HepG2 (cell line): Measurements from ENCODE around the gene CACNG7. TPM values are rescaled to one million over a fixed set of nuclear protein-coding genes. Genes with fewer than 3 reads are reported as not detected.

Source experiments
- AGO2 ChIP-seq: fragments of 200-400 bp; formaldehyde crosslinking; optimal IDR thresholded peaks from 2 replicates; pipeline ENCODE3; 2017; ENCODE audit warnings: mild to moderate bottlenecking, low read depth, low read length, moderate library complexity
- FUBP1 ChIP-seq: sonication (generic); formaldehyde crosslinking; IDR thresholded peaks from 2 replicates; pipeline ENCODE4 v1.5.1; 2020; ENCODE audit warnings: missing genetic modification reagents, mild to moderate bottlenecking, borderline replicate concordance
- KIAA2018 ChIP-seq: sonication (generic); formaldehyde crosslinking; IDR thresholded peaks from 2 replicates; pipeline ENCODE4 v1.5.0; 2020; ENCODE audit warnings: mild to moderate bottlenecking, missing genetic modification reagents, borderline replicate concordance
- ZNF30 ChIP-seq: sonication (generic); formaldehyde crosslinking; IDR thresholded peaks from 2 replicates; pipeline ENCODE4 v1.5.0; 2020; ENCODE audit warnings: mild to moderate bottlenecking, missing genetic modification reagents
- ZNF407 ChIP-seq: sonication (generic); formaldehyde crosslinking; IDR thresholded peaks from one replicate; pipeline ENCODE4 v1.5.1; 2020; ENCODE audit warnings: mild to moderate bottlenecking, missing genetic modification reagents; ENCODE audit errors: not compliant biosample characterization
- polyA plus RNA-seq, 8 experiments: library from polyadenylated mRNA; depleted of rRNA in 3 of 8; stranded (reverse) in 7 of 8; unstranded in 1 of 8; fragments of >200 nt; fragmentation: Illumina TruSeq in 4 of 8; extraction: Trizol in 4 of 8; gene quantifications; 2 replicates each; pipeline versions ENCODE4 v1.2.1 to v1.2.3, GENCODE V29; 2011 to 2016; ENCODE audit warnings: low read depth in 4 of 8, missing spikeins in 1 of 8, mixed read lengths in 1 of 8; ENCODE audit not compliant: insufficient read depth in 1 of 8
- total RNA-seq, 5 experiments: library from RNA; depleted of rRNA; stranded (reverse); fragments of >200 nt; fragmentation: Illumina TruSeq; extraction: Trizol; gene quantifications; 2 replicates each; pipeline ENCODE4 v1.2.3, GENCODE V29; 2016; ENCODE audit warnings: low read depth in 1 of 5
- TF ChIP-seq, protein P1 (sequence below): sonication (generic); formaldehyde crosslinking; IDR thresholded peaks from 2 replicates; pipeline ENCODE4 v1.5.1; 2020; ENCODE audit warnings: mild to moderate bottlenecking, missing genetic modification reagents, borderline replicate concordance

The CACNG7 gene
- total and polyA plus RNA-seq, 2 of the 13 experiments (the other 11 are each of a cell fraction or from before 2014, with no cell fraction given) = not detected

DNA sequence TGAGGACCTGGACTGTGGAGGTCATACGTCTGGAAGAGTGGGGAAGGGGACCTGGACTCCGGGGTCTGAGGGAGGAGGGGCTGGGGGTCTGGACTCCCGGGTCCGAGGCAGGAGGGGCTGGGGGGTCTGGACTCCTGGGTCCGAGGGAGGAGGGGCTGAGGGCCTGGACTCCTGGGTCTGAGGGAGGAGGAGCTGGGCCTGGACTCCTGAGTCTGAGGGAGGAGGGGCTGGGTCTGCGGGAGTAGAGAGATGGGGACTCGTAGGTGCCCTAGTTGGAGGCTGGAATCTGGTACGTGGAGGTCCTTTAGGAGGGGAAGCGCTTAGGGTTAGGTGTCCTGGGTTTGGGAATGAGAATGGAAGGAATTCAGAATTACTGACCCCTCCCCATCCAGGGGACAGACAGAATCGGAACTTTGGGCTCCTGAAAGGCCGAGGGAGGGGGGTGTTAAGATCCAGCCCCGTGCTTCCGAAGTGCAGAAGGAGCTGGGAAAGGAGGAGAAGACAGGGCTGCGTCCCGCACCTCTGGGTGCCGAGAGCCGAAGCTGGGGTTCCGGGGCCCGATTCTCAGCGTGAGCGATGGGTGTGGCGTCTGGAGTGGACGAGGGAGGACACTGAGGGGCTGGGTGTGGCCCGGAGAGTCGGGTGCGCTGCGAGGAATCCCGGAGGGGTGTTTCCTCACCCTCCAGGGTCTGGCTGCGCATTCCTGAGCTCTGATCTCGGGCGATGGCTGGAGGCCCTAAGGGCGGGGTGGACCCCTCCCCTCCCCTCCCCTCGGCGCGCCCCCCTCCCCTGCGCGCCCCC lies 40.8 kb upstream of the CACNG7 start (continued):
- TF ChIP-seq FUBP1 (CRISPR knock-in tag) (no peak), AGO2 (peak; percentile 9), KIAA2018 (CRISPR knock-in tag) (no peak), ZNF30 (no peak), ZNF407 (no peak)
- TF ChIP-seq, protein P1, sequence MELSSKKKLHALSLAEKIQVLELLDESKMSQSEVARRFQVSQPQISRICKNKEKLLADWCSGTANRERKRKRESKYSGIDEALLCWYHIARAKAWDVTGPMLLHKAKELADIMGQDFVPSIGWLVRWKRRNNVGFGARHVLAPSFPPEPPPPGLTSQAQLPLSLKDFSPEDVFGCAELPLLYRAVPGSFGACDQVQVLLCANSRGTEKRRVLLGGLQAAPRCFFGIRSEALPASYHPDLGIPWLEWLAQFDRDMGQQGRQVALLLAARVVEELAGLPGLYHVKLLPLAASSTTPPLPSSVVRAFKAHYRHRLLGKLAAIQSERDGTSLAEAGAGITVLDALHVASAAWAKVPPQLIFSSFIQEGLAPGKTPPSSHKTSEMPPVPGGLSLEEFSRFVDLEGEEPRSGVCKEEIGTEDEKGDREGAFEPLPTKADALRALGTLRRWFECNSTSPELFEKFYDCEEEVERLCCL (CRISPR knock-in tag) = no peak
